HG02763 (cell line): ENCODE results near the gene CA12.

Experiments used
- ATAC-seq: cut with Tn5 transposase; IDR thresholded peaks from one replicate; pipeline ENCODE4 v1.9.1; 2021; ENCODE audit warnings: mild to moderate bottlenecking, moderate library complexity; ENCODE audit not compliant: unreplicated experiment

Gene CA12

DNA sequence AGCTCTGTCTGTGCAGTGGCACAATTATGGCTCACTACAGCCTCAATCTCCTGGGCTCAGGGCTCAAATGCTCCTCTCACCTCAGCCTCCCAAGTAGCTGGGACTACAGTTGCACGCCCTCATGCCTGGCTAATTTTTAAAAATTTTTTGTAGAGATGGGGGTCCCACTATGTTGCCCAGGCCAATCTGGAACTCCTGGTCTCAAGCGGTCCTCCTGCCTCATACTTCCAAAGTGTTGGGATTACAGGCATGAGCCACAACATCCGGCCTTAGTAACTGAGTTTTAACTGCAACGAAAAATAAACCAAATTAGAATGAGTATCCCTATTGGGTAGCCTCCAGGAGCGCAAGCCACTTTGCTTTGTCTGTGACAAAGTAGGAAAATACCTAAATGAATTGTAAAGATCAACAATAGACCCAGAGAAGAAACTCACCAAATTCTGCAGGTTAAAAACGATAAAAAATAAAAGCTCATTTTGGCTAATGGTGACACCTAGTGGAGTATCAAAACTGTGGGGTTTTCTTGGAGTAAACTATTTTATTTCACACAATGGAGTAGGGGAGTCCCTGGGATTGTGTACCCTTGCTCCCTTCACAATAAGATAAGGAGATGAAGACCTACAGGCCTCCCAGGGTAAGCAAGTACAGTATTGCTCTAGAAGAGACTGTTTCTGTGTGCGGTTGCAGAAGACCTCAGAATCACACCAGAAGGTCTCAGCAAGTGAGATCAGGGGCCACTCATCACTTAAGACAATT is 21.0 kb upstream of the CA12 start:
- no peak for ATAC-seq

GRCh38 chr15:63401714-63402497 is 20.3 kb upstream of the CA12 start:
- no peak for ATAC-seq

DNA sequence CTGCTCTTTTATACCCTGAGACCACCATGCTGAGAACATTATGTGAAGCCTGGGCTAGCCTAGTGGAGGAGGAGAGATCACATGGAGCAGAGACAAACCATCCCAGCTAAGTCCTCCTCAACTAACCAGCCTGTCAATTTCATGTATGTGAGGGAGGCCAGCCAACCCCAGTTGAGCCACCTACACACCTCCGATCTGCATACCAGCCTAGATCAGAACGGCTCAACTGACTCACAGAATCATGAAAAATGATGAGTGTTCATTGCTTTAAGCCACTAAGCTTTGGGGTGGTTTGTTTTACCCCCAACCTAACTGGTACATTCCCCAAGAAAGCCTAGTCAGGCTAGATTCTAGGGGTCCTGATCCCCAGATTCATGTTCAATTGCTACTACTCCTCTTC is 19.4 kb upstream of the CA12 start:
- ATAC-seq, result no peak

DNA sequence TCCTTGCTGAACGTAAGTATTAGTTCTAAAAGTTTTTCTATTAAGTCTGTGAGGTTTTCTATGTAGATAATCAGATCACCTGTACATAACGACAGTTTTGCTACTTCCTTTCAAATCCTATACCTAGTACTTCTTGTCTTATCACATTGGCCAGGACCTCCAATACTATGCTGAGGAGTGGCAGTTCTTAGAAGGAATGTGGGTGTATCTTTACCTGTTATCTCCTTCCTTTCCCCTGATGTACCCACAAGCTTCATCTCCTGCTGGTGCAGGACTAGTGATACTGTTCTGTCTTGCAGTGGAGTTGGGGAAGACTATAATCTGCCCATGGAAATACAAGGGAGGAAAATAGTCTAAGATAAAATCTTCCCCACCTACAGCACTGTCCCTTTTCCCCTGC is 16.8 kb upstream of the CA12 start:
- ATAC-seq, result no peak

DNA sequence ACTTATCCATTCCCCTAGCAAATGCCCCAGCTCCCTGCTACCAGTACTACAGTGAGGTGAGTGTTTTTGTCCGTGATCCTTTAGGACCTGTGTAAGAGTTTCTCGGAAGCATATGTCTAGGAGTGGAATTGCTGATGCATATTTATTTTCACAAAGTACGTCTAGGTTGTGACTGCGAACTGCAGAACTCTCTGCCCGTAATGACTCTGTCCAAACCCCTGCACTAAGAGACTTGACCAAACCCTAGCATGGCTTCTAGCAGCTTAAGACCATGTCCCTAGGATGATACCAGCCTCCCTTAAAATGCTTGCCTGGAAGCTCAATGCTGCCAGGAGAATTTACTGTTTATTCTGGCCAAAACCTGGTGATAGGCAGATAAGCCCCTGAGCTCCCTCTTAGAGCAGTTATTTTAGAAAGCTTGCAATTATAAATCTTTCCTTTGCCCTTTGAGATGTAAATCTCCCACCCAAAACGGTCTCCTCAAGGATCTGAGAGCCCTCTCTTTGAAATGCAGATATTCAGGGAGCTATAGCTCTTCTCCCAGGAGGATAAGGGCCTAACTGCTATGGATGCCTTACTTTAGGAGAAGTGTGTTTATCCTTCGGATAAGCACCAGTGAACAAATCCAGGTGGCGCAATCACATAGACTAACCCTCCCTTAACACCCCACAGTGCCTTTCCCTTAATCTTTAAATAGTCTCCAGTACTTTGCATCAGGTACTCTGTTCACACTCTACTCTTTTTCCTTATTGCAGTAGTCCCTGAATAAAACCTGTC is 14.7 kb upstream of the CA12 start:
- no peak for ATAC-seq

DNA sequence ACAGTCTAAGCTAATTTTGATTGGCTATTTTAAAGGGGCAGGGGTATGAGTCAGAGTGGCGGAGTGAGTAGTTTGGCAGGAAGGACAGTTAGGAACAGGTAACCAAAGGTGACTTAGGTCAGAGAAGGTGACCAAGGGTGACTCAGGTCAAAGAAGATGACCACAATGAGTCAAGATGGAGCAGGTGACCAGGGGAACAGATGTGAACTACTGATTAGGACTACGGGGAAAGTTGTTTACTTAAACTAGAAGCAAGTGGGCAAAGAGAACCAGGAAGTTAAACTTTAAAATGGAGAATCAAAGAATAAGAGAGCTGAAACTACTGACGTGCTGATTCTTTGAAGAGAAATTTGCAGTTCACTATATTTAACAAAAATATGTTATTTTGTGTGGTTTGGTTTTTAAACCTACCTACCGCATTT is 14.1 kb upstream of the CA12 start:
- ATAC-seq, result no peak

- no peak for ATAC-seq
These were observed 10.8 kb upstream of the CA12 start for GRCh38 chr15:63392361-63393009.

- ATAC-seq, result no peak
These were observed 10.2 kb upstream of the CA12 start for GRCh38 chr15:63391669-63392360.

DNA sequence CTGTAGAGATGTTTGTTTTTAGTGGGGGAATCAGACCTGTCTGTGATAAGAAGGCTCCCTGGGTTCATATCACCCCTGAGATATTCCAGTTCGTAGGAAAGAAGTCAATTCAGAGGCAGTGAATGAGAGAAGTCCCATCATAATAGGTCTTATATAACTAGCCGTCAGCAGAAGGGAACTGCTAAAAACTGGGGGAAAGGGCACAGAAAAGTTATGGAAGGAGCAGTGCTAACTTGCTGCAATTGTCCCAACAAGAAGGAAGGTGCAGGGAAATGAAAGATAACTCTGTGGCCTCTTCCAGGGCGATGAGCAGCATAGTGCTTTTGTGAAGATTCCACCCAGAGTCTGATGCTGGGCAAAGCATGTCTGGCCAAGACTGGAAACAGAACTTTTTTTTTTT is 9.0 kb upstream of the CA12 start:
- ATAC-seq, result no peak

GRCh38 chr15:63389902-63390670 is 8.4 kb upstream of the CA12 start:
- ATAC-seq, result no peak

GRCh38 chr15:63388511-63388910 is 6.9 kb upstream of the CA12 start:
- no peak for ATAC-seq

- ATAC-seq, result no peak
These were observed 6.3 kb upstream of the CA12 start for GRCh38 chr15:63387748-63388493.

GRCh38 chr15:63385911-63386531 is 4.4 kb upstream of the CA12 start:
- no peak for ATAC-seq

GRCh38 chr15:63384906-63385305 is 3.3 kb upstream of the CA12 start:
- no peak for ATAC-seq

- ATAC-seq, result no peak
These were observed 1.5 kb upstream of the CA12 start for GRCh38 chr15:63382966-63383710.

- ATAC-seq, result no peak
These were observed 801 bp downstream of the CA12 start for GRCh38 chr15:63380808-63381282.

GRCh38 chr15:63380151-63380807 is 1.4 kb downstream of the CA12 start:
- ATAC-seq, result no peak
